Activated T-helper 1 cell treated with anti-CD3 and anti-CD28 coated beads, Interleukin-12 subunit alpha, Interleukin-12 subunit beta, Interleukin-2, Interleukin-4 antibody, amounts not matched to agents 30 ng/mL and 10 ng/mL and 1 ng/mL, durations not matched to agents 14 hours and 24 hours and 36 hours (primary cell): ENCODE data around the gene CHADL. TPM values are rescaled to one million over a fixed set of nuclear protein-coding genes. Genes with fewer than 3 reads are reported as not detected.

ENCODE experiments used
- DNase-seq: peaks from one replicate; pipeline ENCODE4 v3.0.0; 2021; ENCODE audit warnings: low spot score
- H3K27ac Mint-ChIP-seq: one replicate; pipeline ENCODE4 v1.8.0; 2021; ENCODE audit warnings: mild to moderate bottlenecking, mixed read lengths
- H3K27me3 Mint-ChIP-seq: one replicate; pipeline ENCODE4 v1.8.0; 2022; ENCODE audit warnings: mild to moderate bottlenecking, moderate library complexity, mixed read lengths; ENCODE audit not compliant: insufficient read depth
- H3K36me3 Mint-ChIP-seq: one replicate; pipeline ENCODE4 v1.8.0; 2021; ENCODE audit warnings: low read depth, mixed read lengths
- H3K4me1 Mint-ChIP-seq: one replicate; pipeline ENCODE4 v1.8.0; 2021; ENCODE audit warnings: low read depth, mixed read lengths
- H3K4me3 Mint-ChIP-seq: one replicate; pipeline ENCODE4 v1.8.0; 2021; ENCODE audit warnings: mild to moderate bottlenecking, moderate library complexity, mixed read lengths
- H3K9me3 Mint-ChIP-seq: one replicate; pipeline ENCODE4 v1.8.0; 2021; ENCODE audit warnings: mixed read lengths
- intact Hi-C: fragments of 100-400 bp; cut with micrococcal nuclease; formaldehyde crosslinking; loops from one replicate; pipeline ENCODE4 v1.15.1; 2024
- total RNA-seq: library from RNA; stranded (reverse); gene quantifications from 2 replicates; pipeline ENCODE4 v1.2.3, GENCODE V29; 2022

CHADL gene
- total RNA-seq, 1 donor from 2014 or later, result 0.36 TPM

- peak overlapping the region; percentile 65 for H3K4me3 Mint-ChIP-seq
- intact Hi-C loops, result loop anchor here (2.0 kb wide), 1 partner anchor 19 kb away; no protein-coding TSS in a partner anchor
Measured at GRCh38 chr22:41215926-41216325, 24.8 kb downstream of the CHADL start.

GRCh38 chr22:41215409-41215808, 25.3 kb downstream of the CHADL start:
- no peak overlapping the region for H3K4me3 Mint-ChIP-seq
- intact Hi-C loops, result no loop called here
- no peak for DNase-seq
- H3K9me3 Mint-ChIP-seq, result no peaks in the 10 kb centered on the region
- H3K27me3 Mint-ChIP-seq, result no peaks in the 10 kb centered on the region
- peak overlapping the region; percentile 58 for H3K27ac Mint-ChIP-seq
- peaks cover 28% of the 10 kb centered on the region for H3K4me1 Mint-ChIP-seq
- peaks cover 41% of the 10 kb centered on the region for H3K36me3 Mint-ChIP-seq

More at GRCh38 chr22:41215926-41216325, 24.8 kb downstream of the CHADL start:
- Mint-ChIP-seq H3K27me3 (no peaks in the 10 kb centered on the region), H3K36me3 (peaks cover 37% of the 10 kb centered on the region), H3K9me3 (no peaks in the 10 kb centered on the region), H3K27ac (peak overlapping the region; percentile 58), H3K4me1 (peaks cover 28% of the 10 kb centered on the region)
- no peak for DNase-seq

DNA sequence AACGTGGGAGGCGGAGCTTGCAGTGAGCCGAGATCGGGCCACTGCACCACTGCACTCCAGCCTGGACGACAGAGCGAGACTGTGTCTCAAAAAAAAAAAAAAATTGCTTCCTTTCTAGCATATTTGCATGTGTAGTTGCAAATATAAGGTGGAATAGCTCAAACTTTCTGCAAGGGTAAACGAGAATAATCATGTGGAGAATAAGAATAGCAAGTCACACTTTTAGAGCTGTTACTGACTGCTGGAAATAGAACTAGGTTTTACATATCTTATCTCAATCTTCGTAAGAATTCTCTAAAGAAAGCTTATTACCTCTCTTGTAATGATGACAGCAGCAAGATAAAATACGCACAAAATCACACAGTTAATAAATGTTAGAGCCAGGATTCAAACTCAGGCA, 34.0 kb downstream of the CHADL start:
- peaks cover 21% of the 10 kb centered on the region for H3K4me1 Mint-ChIP-seq
- no peak for DNase-seq
- intact Hi-C loops, result loop anchor here (5.0 kb wide), 1 partner anchor 1029 kb away; the partner anchor contains the start of gene TNRC6B
- peak overlapping the region; percentile 49 for H3K4me3 Mint-ChIP-seq
- peaks cover 20% of the 10 kb centered on the region for H3K36me3 Mint-ChIP-seq
- H3K27ac Mint-ChIP-seq, result no peak overlapping the region
- no peaks in the 10 kb centered on the region for H3K9me3 Mint-ChIP-seq
- H3K27me3 Mint-ChIP-seq, result peaks cover 6% of the 10 kb centered on the region

DNA sequence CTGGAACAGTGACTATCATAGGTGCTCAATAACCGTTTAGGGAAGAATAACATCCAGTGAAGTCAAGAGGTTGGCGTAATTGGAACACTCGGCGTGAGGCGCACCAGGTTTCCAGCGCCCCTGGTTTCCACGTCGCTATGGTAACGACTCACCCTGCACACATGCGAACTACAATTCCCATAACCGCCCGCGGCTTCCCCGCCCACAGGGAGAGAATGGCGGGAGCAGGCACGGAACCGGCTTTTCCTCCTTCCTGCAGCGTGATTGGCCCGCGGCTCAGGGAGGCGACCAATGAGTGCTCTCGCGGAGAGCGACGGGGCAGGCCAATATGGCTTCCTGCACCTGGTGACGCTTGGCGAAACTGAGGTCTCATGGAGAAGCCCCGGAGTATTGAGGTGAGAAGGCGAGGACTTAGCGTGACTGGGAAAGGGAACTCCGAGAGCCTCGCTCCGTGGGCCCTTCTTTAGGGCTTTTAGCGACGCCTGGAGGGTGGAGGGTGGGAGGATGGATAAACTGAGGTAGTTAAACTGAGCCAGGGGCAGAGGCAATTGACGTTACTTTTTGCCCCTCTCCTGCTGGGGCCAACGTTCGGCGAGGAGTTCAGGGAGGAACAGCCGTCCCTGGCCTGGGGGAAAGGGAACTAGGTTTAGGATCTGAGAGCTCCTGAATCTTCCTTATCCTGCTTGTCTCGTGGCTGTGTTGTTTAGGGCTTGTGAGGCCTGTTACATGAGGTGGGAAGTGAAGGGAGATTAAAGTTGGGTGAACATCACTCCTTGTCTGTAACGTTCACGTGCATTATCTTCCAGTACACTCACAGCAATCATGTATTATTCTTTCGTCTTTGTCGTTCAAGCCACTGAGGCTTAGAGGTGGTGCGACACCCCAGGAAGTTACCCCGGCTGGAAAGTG, 35.5 kb downstream of the CHADL start, which contains the start of gene L3MBTL2:
Gene L3MBTL2 (plus strand): TSS at position 321 of the 909 bp plus-strand sequence. CDS start 51 bp downstream, at position 372.
- DNase-seq, result peak; percentile 98
- Mint-ChIP-seq H3K4me3 (peak within 1 kb of the TSS; percentile 97), H3K4me1 (peaks cover 21% of the 10 kb centered on the region), H3K27ac (peak within 1 kb of the TSS; percentile 94), H3K9me3 (no peaks in the 10 kb centered on the region), H3K27me3 (peaks cover 12% of the 10 kb centered on the region), H3K36me3 (peaks cover 16% of the 10 kb centered on the region)
- intact Hi-C loops, result loop anchor here (1.0 to 5.0 kb wide), 10 partner anchors 8 to 1028 kb away; partner anchors contain the start of genes ACO2, PHF5A, RANGAP1 and RBX1

GRCh38 chr22:41204066-41204465, 36.7 kb downstream of the CHADL start:
- DNase-seq, result no peak
- Mint-ChIP-seq H3K9me3 (no peaks in the 10 kb centered on the region), H3K27me3 (peaks cover 20% of the 10 kb centered on the region), H3K27ac (no peak overlapping the region), H3K4me1 (peaks cover 21% of the 10 kb centered on the region), H3K36me3 (peaks cover 9% of the 10 kb centered on the region), H3K4me3 (peak overlapping the region; percentile 25)
- intact Hi-C loops, result loop anchor here (2.0 kb wide), 2 partner anchors 265 to 347 kb away; partner anchors contain the start of genes ACO2, PHF5A, ST13 and XPNPEP3

DNA sequence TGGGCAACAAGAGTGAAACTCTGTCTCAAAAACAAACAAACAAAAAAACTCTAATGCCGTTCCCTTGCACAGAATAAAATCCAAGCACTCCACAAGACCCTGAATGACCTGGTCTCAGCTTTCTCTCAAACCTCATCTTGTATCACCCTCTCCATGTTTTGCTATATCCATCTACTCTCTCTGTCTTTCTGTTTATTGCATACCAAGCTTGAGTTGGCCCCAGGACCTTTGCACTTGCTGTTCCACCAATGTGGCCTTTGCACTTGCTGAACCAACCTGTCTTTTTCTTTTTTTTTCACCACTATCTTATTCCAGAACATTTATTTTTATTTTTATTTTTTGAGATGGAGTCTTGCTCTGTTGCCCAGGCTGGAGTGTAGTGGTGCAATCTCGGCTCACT, 37.6 kb downstream of the CHADL start:
- peaks cover 23% of the 10 kb centered on the region for H3K27me3 Mint-ChIP-seq
- peaks cover 5% of the 10 kb centered on the region for H3K36me3 Mint-ChIP-seq
- H3K4me3 Mint-ChIP-seq, result no peak overlapping the region
- H3K27ac Mint-ChIP-seq, result no peak overlapping the region
- no peaks in the 10 kb centered on the region for H3K9me3 Mint-ChIP-seq
- intact Hi-C loops, result no loop called here
- H3K4me1 Mint-ChIP-seq, result peaks cover 21% of the 10 kb centered on the region
- DNase-seq, result no peak

DNA sequence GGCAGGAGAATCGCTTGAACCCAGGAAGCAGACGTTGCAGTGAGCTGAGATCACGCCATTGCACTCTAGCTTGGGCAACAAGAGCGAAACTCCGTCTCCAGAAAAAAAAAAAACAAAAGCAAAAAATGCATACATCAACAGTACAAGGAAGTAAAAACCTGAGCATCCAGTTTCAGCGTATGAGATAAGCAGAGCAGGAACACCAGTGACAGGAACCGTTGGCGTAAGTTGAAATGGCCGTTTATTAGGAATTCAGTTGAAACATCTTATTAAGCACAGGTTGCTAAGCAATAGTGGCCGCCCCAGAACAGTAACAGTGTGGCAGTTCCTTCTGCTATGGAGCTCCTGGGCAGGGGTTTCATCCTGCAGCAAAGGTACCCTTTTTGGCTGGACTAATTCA, 39.6 kb downstream of the CHADL start:
- intact Hi-C loops, result no loop called here
- Mint-ChIP-seq H3K9me3 (no peaks in the 10 kb centered on the region), H3K4me3 (no peak overlapping the region)

DNA sequence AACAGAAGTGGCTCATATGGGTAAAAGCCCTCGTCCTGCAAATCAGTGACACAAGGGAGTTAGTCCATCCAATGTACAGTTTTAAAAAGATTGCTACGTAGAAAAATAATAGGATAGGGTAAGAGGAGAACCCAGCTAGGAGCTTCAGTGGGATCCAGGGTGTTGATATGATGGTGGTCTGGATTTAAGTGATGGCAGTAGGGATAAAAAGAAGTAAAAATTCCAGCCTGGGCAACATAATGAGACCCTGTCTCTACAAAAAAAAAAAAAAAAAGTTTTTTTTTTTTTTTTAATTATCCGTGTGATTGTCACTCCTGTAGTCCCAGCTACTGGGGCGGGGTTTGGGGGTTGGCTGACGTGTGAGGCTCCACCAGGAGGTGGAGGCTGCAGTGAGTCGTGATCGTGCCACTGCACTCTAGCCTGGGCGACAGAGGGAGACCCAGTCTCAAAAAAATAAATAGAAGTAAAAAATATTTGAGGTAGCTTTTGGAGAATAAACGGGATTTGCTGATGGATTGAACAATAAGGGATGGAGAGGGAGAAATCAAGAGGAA, 42.6 kb downstream of the CHADL start:
- no peak overlapping the region for H3K27ac Mint-ChIP-seq
- H3K36me3 Mint-ChIP-seq, result no peaks in the 10 kb centered on the region
- peak; percentile 48 for DNase-seq
- no peaks in the 10 kb centered on the region for H3K9me3 Mint-ChIP-seq
- intact Hi-C loops, result no loop called here
- peaks cover 14% of the 10 kb centered on the region for H3K4me1 Mint-ChIP-seq
- H3K27me3 Mint-ChIP-seq, result peaks cover 32% of the 10 kb centered on the region
- peak overlapping the region; percentile 88 for H3K4me3 Mint-ChIP-seq

More for the DNA sequence above, 39.6 kb downstream of the CHADL start:
- no peak overlapping the region for H3K27ac Mint-ChIP-seq
- peaks cover 3% of the 10 kb centered on the region for H3K36me3 Mint-ChIP-seq
- no peak for DNase-seq
- peaks cover 23% of the 10 kb centered on the region for H3K27me3 Mint-ChIP-seq
- peaks cover 21% of the 10 kb centered on the region for H3K4me1 Mint-ChIP-seq

DNA sequence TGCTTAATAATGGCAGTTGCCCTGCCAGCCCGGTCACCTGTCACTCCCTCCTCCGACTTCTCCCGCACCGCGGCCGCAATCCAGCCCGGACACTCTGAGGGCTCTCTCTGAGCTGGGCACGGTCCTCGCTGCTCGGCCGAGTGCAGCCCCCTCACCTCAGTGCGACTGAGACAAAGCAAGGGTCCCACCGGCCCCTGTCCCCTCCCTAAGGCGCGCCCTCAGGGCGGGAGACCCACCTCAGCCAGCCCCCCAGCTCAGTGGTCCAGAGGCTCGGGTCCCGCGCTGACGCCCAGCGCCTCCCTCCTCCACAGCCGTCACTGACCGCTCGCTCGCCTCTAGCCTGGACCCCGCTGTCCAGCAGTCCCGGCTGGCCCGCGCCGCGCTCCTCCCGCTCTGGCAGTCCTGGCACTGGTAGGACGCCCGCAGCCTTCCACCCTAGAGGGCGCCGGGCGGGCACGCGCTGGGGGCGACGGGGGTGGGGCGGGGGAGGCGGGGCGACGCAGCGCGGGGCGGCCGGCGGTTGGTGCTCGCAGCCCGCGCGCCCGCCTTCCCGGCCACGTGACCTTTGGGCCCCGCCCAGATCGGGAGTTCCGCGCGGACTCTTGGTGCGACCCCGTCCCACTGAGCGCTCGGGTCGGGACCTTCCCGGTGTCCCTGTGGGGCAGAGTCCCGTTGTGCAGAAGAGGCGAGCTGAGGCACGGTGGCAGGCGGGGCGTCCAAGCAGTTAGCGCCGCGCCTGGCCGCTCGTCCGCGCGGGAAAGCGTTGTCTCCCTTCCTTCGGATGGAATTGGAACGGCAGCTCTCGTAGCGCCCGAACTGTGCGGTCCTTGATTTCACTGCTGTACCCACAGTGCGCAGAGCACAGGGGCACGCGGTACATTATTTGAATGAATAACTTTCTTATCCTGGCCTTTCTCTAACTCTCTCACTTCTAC, 43.4 kb downstream of the CHADL start:
- H3K4me3 Mint-ChIP-seq, result peak overlapping the region; percentile 88
- H3K27ac Mint-ChIP-seq, result no peak overlapping the region
- peaks cover 14% of the 10 kb centered on the region for H3K4me1 Mint-ChIP-seq
- no peaks in the 10 kb centered on the region for H3K9me3 Mint-ChIP-seq
- intact Hi-C loops, result loop anchor here (1.0 to 2.0 kb wide), 3 partner anchors 8 to 87 kb away; partner anchors contain the start of gene L3MBTL2
- no peaks in the 10 kb centered on the region for H3K36me3 Mint-ChIP-seq
- H3K27me3 Mint-ChIP-seq, result peaks cover 35% of the 10 kb centered on the region
- peak; percentile 78 for DNase-seq

DNA sequence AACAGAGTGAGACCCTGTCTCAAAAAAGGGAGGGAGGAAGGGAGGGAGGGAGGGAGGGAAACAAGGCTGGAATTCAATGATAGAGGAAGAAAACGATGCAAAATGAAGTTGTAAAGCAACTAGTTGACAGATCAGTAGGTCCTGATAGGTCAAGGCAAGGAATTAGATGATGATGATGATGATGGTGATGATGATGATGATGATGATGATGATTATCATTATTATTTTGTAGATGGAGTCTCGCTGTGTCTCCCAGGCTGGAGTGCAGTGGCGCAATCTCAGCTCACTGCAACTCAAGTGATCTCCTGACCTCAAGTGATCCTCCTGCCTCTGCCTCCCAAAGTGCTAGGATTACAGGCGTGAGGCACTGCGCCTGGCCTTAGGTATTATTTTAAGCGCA, 46.9 kb downstream of the CHADL start:
- H3K9me3 Mint-ChIP-seq, result no peaks in the 10 kb centered on the region
- no peak for DNase-seq
- H3K27ac Mint-ChIP-seq, result no peak overlapping the region
- peaks cover 14% of the 10 kb centered on the region for H3K4me1 Mint-ChIP-seq
- no peaks in the 10 kb centered on the region for H3K36me3 Mint-ChIP-seq
- H3K27me3 Mint-ChIP-seq, result peaks cover 21% of the 10 kb centered on the region
- H3K4me3 Mint-ChIP-seq, result no peak overlapping the region
- intact Hi-C loops, result no loop called here

DNA sequence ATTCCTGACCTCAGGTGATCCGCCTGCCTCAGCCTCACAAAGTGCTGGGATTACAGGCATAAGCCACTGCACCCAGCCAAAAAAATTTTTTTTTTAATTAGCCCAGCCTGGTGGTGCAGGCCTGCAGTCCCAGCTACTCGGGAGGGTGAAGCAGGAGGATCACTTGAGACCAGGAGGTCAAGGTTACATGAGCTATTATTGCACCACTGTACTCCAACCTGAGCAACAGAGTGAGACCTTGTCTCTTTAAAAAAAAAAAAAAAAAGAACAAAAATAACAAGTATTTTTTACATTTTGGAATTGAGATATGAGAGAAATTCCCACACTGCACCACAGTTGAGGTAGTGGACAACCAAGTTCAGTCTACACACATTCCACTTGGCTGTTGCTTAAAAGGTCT, 49.3 kb downstream of the CHADL start:
- Mint-ChIP-seq H3K9me3 (no peaks in the 10 kb centered on the region), H3K27ac (no peak overlapping the region), H3K27me3 (peaks cover 18% of the 10 kb centered on the region), H3K4me1 (peaks cover under 1% of the 10 kb centered on the region), H3K36me3 (no peaks in the 10 kb centered on the region), H3K4me3 (no peak overlapping the region)
- intact Hi-C loops, result no loop called here
- no peak for DNase-seq

DNA sequence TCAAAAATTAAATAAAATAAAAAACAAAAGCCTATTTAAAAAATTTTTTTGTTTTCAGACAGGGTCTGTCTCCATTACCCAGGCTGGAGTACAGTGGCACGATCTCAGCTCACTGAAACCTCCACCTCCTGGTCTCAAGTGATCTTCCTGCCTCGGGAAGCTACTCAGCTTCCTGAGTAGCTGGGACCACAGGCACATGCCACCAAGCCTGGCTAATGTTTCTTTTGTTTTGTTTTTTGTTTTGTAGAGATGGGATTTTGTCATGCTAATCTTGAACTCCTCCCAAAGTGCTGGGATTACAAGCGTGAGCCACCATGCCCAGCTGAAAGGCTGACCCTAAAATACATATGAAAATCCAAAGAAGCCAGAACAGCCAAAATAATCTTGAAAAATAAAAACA, 56.1 kb downstream of the CHADL start:
- no peaks in the 10 kb centered on the region for H3K27me3 Mint-ChIP-seq
- no peak overlapping the region for H3K4me3 Mint-ChIP-seq
- no peaks in the 10 kb centered on the region for H3K9me3 Mint-ChIP-seq
- peaks cover 3% of the 10 kb centered on the region for H3K36me3 Mint-ChIP-seq
- DNase-seq, result no peak
- H3K4me1 Mint-ChIP-seq, result peaks cover 5% of the 10 kb centered on the region
- no peak overlapping the region for H3K27ac Mint-ChIP-seq
- intact Hi-C loops, result no loop called here
